A549 (cell line): ENCODE results near the gene SNX6. TPM values are rescaled to one million over a fixed set of nuclear protein-coding genes. Genes with fewer than 3 reads are reported as not detected.
"Not testable (repeated sequence)": the region's sequence is repeated elsewhere in the genome, so short reads cannot be mapped to it uniquely, and the experiment has no call there.

Experiments used
- ATAC-seq, 2 experiments: fragments of 200-7000 bp in 1 of 2; fragments of >200 bp in 1 of 2; cut with Nextera tagmentation in 1 of 2; cut with Tn5 transposase in 1 of 2; 3 replicates each; pipeline versions ENCODE4 v1.8.0 to v1.9.1; 2018 to 2020; ENCODE audit warnings: mild to moderate bottlenecking in 1 of 2, moderate library complexity in 1 of 2
- CTCF ChIA-PET: fragments of 300-600 bp; sonication (Branson Sonifier 250); formaldehyde crosslinking; extraction: SDS; loops from one replicate; lab custom pipeline; 2021; ENCODE audit warnings: antibody characterized with exemption, inconsistent platforms; lab: Yijun Ruan, JAX
- POLR2A ChIA-PET: fragments of 350-600 bp; formaldehyde crosslinking; extraction: SDS; loops from one replicate; lab custom pipeline; 2021; ENCODE audit warnings: antibody characterized with exemption, inconsistent platforms; lab: Yijun Ruan, JAX
- DNase-seq, 2 experiments: peaks; one replicate each; pipeline versions ENCODE4 v3.0.0 to v3.0.0-alpha.2; 2011 to 2016; ENCODE audit warnings: low read depth in 1 of 2, low spot score in 1 of 2
- FAIRE-seq: peaks from 2 replicates; lab custom pipeline; 2011; peaks lifted over from hg19 to GRCh38; lab: Jason Lieb, UNC
- H3K27ac ChIP-seq, 2 experiments: fragments of >200 bp; sonication (Bioruptor Twin); formaldehyde crosslinking; 3 replicates each; pipeline ENCODE4 v1.5.1; 2016 to 2017
- H3K4me1 ChIP-seq: fragments of >200 bp; sonication (Bioruptor Twin); formaldehyde crosslinking; 3 replicates; pipeline ENCODE4 v1.6.1; 2016
- H3K4me2 ChIP-seq: fragments of >200 bp; sonication (Bioruptor Twin); formaldehyde crosslinking; 3 replicates; pipeline ENCODE4 v1.6.1; 2016
- H3K4me3 ChIP-seq: fragments of >200 bp; sonication (Bioruptor Twin); formaldehyde crosslinking; 3 replicates; pipeline ENCODE4 v1.5.1; 2016
- H3K9me3 ChIP-seq: fragments of >200 bp; sonication (Bioruptor Twin); formaldehyde crosslinking; 3 replicates; pipeline ENCODE4 v1.6.1; 2016
- CBX2 ChIP-seq: fragments of 200-600 bp; sonication (generic); IDR thresholded peaks from 2 replicates; pipeline ENCODE4 v1.6.1; 2016; ENCODE audit warnings: low read depth, mild to moderate bottlenecking, borderline replicate concordance
- CEBPB ChIP-seq, 2 experiments: fragments of >200 bp in 1 of 2; sonication (Bioruptor Twin) in 1 of 2; formaldehyde crosslinking in 1 of 2; IDR thresholded peaks; 2 replicates each; pipeline ENCODE4 v1.6.1; 2012 to 2016
- EHMT2 ChIP-seq: fragments of 200-600 bp; sonication (generic); IDR thresholded peaks from 2 replicates; pipeline ENCODE4 v1.6.1; 2016; ENCODE audit warnings: antibody characterized with exemption, low read depth, mild to moderate bottlenecking, moderate library complexity
- FOSB ChIP-seq: fragments of 250-450 bp; sonication (Bioruptor Pico); IDR thresholded peaks from 2 replicates; pipeline ENCODE4 v1.5.0; 2020; ENCODE audit warnings: mild to moderate bottlenecking, moderate library complexity
- FOSL2 ChIP-seq, 2 experiments: fragments of 450-650 bp in 1 of 2; fragments of >200 bp in 1 of 2; sonication (Bioruptor Twin) in 1 of 2; formaldehyde crosslinking; IDR thresholded peaks; 2 replicates each; pipeline versions ENCODE4 v1.5.0 to v1.6.1; 2016 to 2020; ENCODE audit warnings: mild to moderate bottlenecking in 1 of 2, moderate library complexity in 1 of 2
- FOXS1 ChIP-seq: fragments of 250-450 bp; sonication (Bioruptor Pico); IDR thresholded peaks from 2 replicates; pipeline ENCODE4 v1.5.0; 2020; ENCODE audit warnings: mild to moderate bottlenecking, moderate library complexity
- HOXA7 ChIP-seq: fragments of 250-450 bp; sonication (Bioruptor Pico); IDR thresholded peaks from 2 replicates; pipeline ENCODE4 v1.5.0; 2020; ENCODE audit warnings: mild to moderate bottlenecking, moderate library complexity
- JUN ChIP-seq, 2 experiments: fragments of >200 bp; sonication (Bioruptor Twin); formaldehyde crosslinking; IDR thresholded peaks; 2 replicates in 1 of 2; 3 replicates in 1 of 2; pipeline ENCODE4 v1.6.1; 2016 to 2017
- KDM5A ChIP-seq: fragments of 200-600 bp; sonication (generic); IDR thresholded peaks from 2 replicates; pipeline ENCODE4 v1.6.1; 2016; ENCODE audit warnings: antibody characterized with exemption, mild to moderate bottlenecking
- MYC ChIP-seq: IDR thresholded peaks from 2 replicates; pipeline ENCODE4 v1.6.1; 2012; ENCODE audit warnings: mild to moderate bottlenecking, inconsistent platforms, low read length, improper control_type of control experiment, borderline replicate concordance
- NFE2L2 ChIP-seq: fragments of 150-350 bp; conservative IDR thresholded peaks from 2 replicates; pipeline ENCODE4 v1.6.1; 2014; ENCODE audit warnings: low read length
- NPAS2 ChIP-seq: fragments of 250-450 bp; sonication (Bioruptor Pico); IDR thresholded peaks from 2 replicates; pipeline ENCODE4 v1.8.0; 2022; ENCODE audit warnings: mild to moderate bottlenecking, moderate library complexity, borderline replicate concordance
- NR3C1 ChIP-seq: fragments of >200 bp; sonication (Bioruptor Twin); formaldehyde crosslinking; IDR thresholded peaks from 3 replicates; pipeline ENCODE4 v1.6.1; 2017
- POLR2A ChIP-seq: IDR thresholded peaks from 2 replicates; pipeline ENCODE4 v1.6.1; 2012; ENCODE audit warnings: mild to moderate bottlenecking, low read length
- RCOR1 ChIP-seq: fragments of 150-350 bp; IDR thresholded peaks from 2 replicates; pipeline ENCODE4 v1.6.1; 2014; ENCODE audit warnings: antibody characterized with exemption, low read length, low read depth
- RNF2 ChIP-seq: fragments of 200-600 bp; sonication (generic); IDR thresholded peaks from 2 replicates; pipeline ENCODE4 v1.6.1; 2016; ENCODE audit warnings: low read depth, mild to moderate bottlenecking, antibody characterized with exemption, moderate library complexity, borderline replicate concordance
- TP53 ChIP-seq: fragments of 250-450 bp; sonication (Bioruptor Pico); IDR thresholded peaks from 2 replicates; pipeline ENCODE4 v1.5.0; 2021; ENCODE audit warnings: mild to moderate bottlenecking, moderate library complexity
- ZC3H11A ChIP-seq: fragments of 450-650 bp; IDR thresholded peaks from 2 replicates; pipeline ENCODE4 v1.6.1; 2014; ENCODE audit warnings: antibody characterized with exemption, mild to moderate bottlenecking
- WGBS: methylation state at CpG from one replicate; pipeline ENCODE4 v1.1.6; 2017; ENCODE audit errors: missing lambda C conversion rate; 5-methylcytosine and 5-hydroxymethylcytosine counted together
- polyA plus RNA-seq, 4 experiments: library from polyadenylated mRNA; depleted of rRNA in 3 of 4; stranded (reverse); fragments of >200 nt; fragmentation: RNase III in 1 of 4; extraction: RNeasy Plus Mini Kit Qiagen cat#74134 plus additional on column Dnase treatment in 1 of 4; gene quantifications; 2 replicates in 3 of 4; 3 replicates in 1 of 4; pipeline ENCODE4 v1.2.3, GENCODE V29; 2011 to 2017
- TF ChIP-seq, protein P1 (sequence below): fragments of 150-350 bp; IDR thresholded peaks from 2 replicates; pipeline ENCODE4 v1.6.1; 2014; ENCODE audit warnings: low read depth, mild to moderate bottlenecking, low read length
- TF ChIP-seq, protein P2 (sequence below): fragments of 250-450 bp; sonication (Bioruptor Pico); IDR thresholded peaks from 2 replicates; pipeline ENCODE4 v1.5.0; 2020; ENCODE audit warnings: low read depth, mild to moderate bottlenecking, moderate library complexity
- TF ChIP-seq, protein P3 (sequence below): IDR thresholded peaks from 2 replicates; pipeline ENCODE4 v1.6.1; 2012
- TF ChIP-seq, protein P4 (sequence below): fragments of 250-450 bp; sonication (Bioruptor Pico); IDR thresholded peaks from 2 replicates; pipeline ENCODE4 v1.5.0; 2021; ENCODE audit warnings: mild to moderate bottlenecking, moderate library complexity, borderline replicate concordance

SNX6 gene
- polyA plus RNA-seq, 2 of the 4 experiments (the other 2 are of a cell fraction) = 149 to 174 TPM

DNA sequence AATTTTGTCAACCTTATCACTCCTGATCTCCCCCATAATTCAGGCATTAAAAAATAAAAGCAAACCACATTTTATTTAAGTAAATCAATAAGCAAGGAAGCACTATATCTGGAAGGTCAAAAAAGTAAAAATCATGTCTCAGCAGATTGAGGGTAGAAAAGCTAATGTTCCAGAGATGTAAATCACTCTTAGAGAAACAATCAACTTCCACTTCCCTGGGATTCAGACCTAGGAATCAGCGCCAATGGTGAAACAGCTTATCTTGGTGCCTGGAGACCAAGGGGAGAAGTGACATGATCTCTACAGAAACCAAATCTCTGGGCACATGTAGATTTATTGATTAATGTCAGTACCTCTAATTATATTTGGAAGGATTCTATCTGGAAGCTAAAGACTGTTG lies 10.9 kb upstream of the SNX6 start (continued):
- TF ChIP-seq, protein P1, sequence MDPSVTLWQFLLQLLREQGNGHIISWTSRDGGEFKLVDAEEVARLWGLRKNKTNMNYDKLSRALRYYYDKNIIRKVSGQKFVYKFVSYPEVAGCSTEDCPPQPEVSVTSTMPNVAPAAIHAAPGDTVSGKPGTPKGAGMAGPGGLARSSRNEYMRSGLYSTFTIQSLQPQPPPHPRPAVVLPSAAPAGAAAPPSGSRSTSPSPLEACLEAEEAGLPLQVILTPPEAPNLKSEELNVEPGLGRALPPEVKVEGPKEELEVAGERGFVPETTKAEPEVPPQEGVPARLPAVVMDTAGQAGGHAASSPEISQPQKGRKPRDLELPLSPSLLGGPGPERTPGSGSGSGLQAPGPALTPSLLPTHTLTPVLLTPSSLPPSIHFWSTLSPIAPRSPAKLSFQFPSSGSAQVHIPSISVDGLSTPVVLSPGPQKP = no peak
- TF ChIP-seq HOXA7 = no peak
- TF ChIP-seq RCOR1 = no peak

DNA sequence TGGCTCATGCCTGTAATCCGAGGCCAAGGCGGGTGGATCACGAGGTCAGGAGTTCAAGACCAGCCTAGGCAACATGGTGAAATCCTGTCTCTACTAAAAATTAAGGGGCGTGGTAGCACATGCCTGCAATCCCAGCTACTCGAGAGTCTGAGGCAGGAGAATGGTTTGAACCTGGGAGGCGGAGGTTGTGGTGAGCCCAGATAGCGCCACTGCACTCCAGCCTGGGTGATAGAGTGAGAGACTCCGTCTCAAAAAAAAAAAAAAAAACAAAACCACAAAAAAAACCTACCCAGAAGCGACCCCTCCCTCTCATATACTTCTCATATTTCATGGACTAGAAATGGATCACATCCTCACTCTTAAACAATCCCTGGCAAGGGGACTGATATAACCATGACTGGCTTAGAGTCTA lies 4.4 kb upstream of the SNX6 start:
- ChIA-PET POLR2A (interaction anchor here (0.6 kb wide), 1 partner anchor 221 kb away, joined by 4 read pairs; no protein-coding TSS in a partner anchor), CTCF (interaction anchor here (0.8 kb wide), 1 partner anchor 132 kb away, joined by 3 read pairs; no protein-coding TSS in a partner anchor)
- not testable (repeated sequence) for H3K4me3 ChIP-seq, ATAC-seq, FAIRE-seq, H3K9me3 ChIP-seq, H3K4me1 ChIP-seq
- peak overlapping the region in 1 of 2 experiments; percentile 37; a peak in 1 of 6 replicates for H3K27ac ChIP-seq
- 60% methylated on average over 9 of the region's 9 CpGs for WGBS
- peak in 1 of 2 experiments; percentile 23 for DNase-seq
- H3K4me2 ChIP-seq = peak overlapping the region; percentile 1; the same call in 1 of the 3 replicates

DNA sequence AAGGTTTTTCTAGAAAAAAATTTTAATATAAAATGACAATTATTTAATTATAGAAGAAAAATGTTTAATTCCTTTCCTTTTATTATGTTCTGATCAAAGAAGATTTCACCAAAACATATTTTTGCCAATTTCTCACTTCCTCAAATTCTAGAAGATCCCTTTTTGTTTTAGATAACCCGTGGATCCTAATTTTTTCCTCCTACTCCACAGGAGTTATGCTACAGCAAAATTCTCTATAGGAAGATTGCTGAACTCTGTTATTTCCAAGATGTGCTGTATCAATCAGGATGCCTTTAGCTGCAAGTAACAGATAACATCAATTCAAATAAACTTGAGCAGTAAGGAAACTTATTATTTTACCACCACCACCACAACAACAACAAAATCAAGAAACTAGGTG lies 3.8 kb upstream of the SNX6 start:
- DNase-seq (no peak), ATAC-seq (no peak), FAIRE-seq (no peak)
- no peak for TF ChIP-seq FOSL2 (IDR thresholded peaks at IDR 0.05)
- no peak for TF ChIP-seq FOSL2 (CRISPR knock-in tag; IDR thresholded peaks at IDR 0.05)
- no peak for TF ChIP-seq NPAS2 (CRISPR knock-in tag)
- TF ChIP-seq, protein P2, sequence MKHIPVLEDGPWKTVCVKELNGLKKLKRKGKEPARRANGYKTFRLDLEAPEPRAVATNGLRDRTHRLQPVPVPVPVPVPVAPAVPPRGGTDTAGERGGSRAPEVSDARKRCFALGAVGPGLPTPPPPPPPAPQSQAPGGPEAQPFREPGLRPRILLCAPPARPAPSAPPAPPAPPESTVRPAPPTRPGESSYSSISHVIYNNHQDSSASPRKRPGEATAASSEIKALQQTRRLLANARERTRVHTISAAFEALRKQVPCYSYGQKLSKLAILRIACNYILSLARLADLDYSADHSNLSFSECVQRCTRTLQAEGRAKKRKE (CRISPR knock-in tag) = no peak
- TF ChIP-seq POLR2A = no peak
- no peak for TF ChIP-seq MYC
- no peak for TF ChIP-seq KDM5A
- TF ChIP-seq JUN (IDR thresholded peaks at IDR 0.05) = no peak
- no peak for TF ChIP-seq CEBPB (IDR thresholded peaks at IDR 0.05)
- no peak for TF ChIP-seq TP53 (CRISPR knock-in tag)
- TF ChIP-seq CBX2 = no peak
- TF ChIP-seq NFE2L2 = no peak
- no peak for TF ChIP-seq FOSB (CRISPR knock-in tag)
- TF ChIP-seq, protein P3, sequence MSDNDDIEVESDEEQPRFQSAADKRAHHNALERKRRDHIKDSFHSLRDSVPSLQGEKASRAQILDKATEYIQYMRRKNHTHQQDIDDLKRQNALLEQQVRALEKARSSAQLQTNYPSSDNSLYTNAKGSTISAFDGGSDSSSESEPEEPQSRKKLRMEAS = no peak
- TF ChIP-seq, protein P1 = no peak
- no peak for TF ChIP-seq NR3C1
- TF ChIP-seq, protein P4, sequence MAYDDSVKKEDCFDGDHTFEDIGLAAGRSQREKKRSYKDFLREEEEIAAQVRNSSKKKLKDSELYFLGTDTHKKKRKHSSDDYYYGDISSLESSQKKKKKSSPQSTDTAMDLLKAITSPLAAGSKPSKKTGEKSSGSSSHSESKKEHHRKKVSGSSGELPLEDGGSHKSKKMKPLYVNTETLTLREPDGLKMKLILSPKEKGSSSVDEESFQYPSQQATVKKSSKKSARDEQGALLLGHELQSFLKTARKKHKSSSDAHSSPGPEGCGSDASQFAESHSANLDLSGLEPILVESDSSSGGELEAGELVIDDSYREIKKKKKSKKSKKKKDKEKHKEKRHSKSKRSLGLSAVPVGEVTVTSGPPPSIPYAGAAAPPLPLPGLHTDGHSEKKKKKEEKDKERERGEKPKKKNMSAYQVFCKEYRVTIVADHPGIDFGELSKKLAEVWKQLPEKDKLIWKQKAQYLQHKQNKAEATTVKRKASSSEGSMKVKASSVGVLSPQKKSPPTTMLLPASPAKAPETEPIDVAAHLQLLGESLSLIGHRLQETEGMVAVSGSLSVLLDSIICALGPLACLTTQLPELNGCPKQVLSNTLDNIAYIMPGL = no peak
- TF ChIP-seq RNF2 = no peak
- no peak for TF ChIP-seq FOXS1 (CRISPR knock-in tag)
- TF ChIP-seq ZC3H11A = no peak
- no peak for TF ChIP-seq EHMT2
- 71% methylated on average over 1 of the region's 1 CpG for WGBS
- ChIA-PET CTCF (no interaction called here), POLR2A (interaction anchor here (0.6 kb wide), 1 partner anchor 222 kb away, joined by 4 read pairs; no protein-coding TSS in a partner anchor)
- peaks cover 9% of the 10 kb centered on the region; the same call in 2 of the 3 replicates for H3K4me1 ChIP-seq
- no peaks in the 10 kb centered on the region for H3K9me3 ChIP-seq
- H3K4me3 ChIP-seq = no peak overlapping the region
- H3K27ac ChIP-seq = no peak overlapping the region
- H3K4me2 ChIP-seq = no peak overlapping the region
